GM21526 (cell line): ENCODE data around the gene TMEM88.

ENCODE experiments used
- ATAC-seq: cut with Tn5 transposase; IDR thresholded peaks from one replicate; pipeline ENCODE4 v1.9.1; 2021; ENCODE audit warnings: moderate library complexity; ENCODE audit not compliant: unreplicated experiment, low FRiP score

Gene TMEM88

GRCh38 chr17:7832431-7832830, 22.4 kb upstream of the TMEM88 start:
- no peak for ATAC-seq

- ATAC-seq, result no peak
Observed at GRCh38 chr17:7833011-7833794, 21.7 kb upstream of the TMEM88 start.

GRCh38 chr17:7833795-7834541, 20.9 kb upstream of the TMEM88 start, which contains the start of gene KDM6B:
Gene KDM6B (plus strand): TSS chr17:7834217. CDS start chr17:7845555, 11,338 bp downstream.
- ATAC-seq, result peak; percentile 31

GRCh38 chr17:7834542-7834956, 20.3 kb upstream of the TMEM88 start:
- ATAC-seq, result no peak

- ATAC-seq, result peak; percentile 39
Observed at GRCh38 chr17:7834957-7835813, 19.7 kb upstream of the TMEM88 start.

- peak; percentile 29 for ATAC-seq
Observed at GRCh38 chr17:7835814-7836595, 18.9 kb upstream of the TMEM88 start.

- no peak for ATAC-seq
Observed at GRCh38 chr17:7836596-7837407, 18.1 kb upstream of the TMEM88 start.

- ATAC-seq, result no peak
Observed at GRCh38 chr17:7837408-7838088, 17.3 kb upstream of the TMEM88 start.

GRCh38 chr17:7838090-7839075, 16.5 kb upstream of the TMEM88 start:
- ATAC-seq, result no peak

GRCh38 chr17:7839190-7839875, 15.5 kb upstream of the TMEM88 start:
- ATAC-seq, result no peak

GRCh38 chr17:7839876-7840261, 15.0 kb upstream of the TMEM88 start:
- no peak for ATAC-seq

GRCh38 chr17:7840441-7840840, 14.4 kb upstream of the TMEM88 start:
- no peak for ATAC-seq

GRCh38 chr17:7840875-7841274, 14.0 kb upstream of the TMEM88 start:
- no peak for ATAC-seq

GRCh38 chr17:7841396-7841914, 13.4 kb upstream of the TMEM88 start:
- ATAC-seq, result peak; percentile 0

- ATAC-seq, result peak; percentile 11
Observed at GRCh38 chr17:7841915-7842379, 12.9 kb upstream of the TMEM88 start.

- ATAC-seq, result peak; percentile 27
Observed at GRCh38 chr17:7842380-7843256, 12.2 kb upstream of the TMEM88 start.
